GM19397 (cell line): ENCODE results near the gene EEF2KMT.
"Not testable (repeated sequence)": the region's sequence is repeated elsewhere in the genome, so short reads cannot be mapped to it uniquely, and the experiment has no call there.

Experiments
- ATAC-seq: cut with Tn5 transposase; IDR thresholded peaks from one replicate; pipeline ENCODE4 v1.9.1; 2021; ENCODE audit warnings: mild to moderate bottlenecking, moderate library complexity; ENCODE audit not compliant: unreplicated experiment

EEF2KMT gene

GRCh38 chr16:5096437-5097060, 1.0 kb downstream of the EEF2KMT start:
- not testable (repeated sequence) for ATAC-seq

- ATAC-seq, result not testable (repeated sequence)
Measured at GRCh38 chr16:5095145-5095830, 2.3 kb downstream of the EEF2KMT start.

DNA sequence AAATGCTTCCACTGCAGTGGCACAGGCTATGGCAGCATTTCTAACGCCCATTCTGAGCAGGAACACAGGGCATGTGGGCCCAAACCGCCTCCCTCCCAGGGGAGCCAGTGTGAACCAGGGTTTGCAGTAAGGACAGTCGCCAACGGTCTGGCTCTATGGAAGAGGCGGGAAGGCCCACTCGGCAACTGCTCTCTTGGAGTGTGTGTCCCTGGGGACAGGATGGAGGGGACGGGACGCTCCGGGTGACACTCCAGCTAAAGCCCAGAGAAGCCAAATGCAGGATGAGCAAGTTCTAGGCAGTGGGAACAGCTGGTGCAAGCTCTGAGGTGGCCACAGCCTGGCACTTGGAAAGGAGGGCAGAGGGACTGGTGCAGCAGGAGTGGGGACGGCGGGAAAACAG, 3.8 kb downstream of the EEF2KMT start:
- ATAC-seq, result not testable (repeated sequence)

GRCh38 chr16:5093081-5093480, 4.5 kb downstream of the EEF2KMT start:
- ATAC-seq, result not testable (repeated sequence)

GRCh38 chr16:5090592-5090991, 7.0 kb downstream of the EEF2KMT start:
- ATAC-seq, result not testable (repeated sequence)

DNA sequence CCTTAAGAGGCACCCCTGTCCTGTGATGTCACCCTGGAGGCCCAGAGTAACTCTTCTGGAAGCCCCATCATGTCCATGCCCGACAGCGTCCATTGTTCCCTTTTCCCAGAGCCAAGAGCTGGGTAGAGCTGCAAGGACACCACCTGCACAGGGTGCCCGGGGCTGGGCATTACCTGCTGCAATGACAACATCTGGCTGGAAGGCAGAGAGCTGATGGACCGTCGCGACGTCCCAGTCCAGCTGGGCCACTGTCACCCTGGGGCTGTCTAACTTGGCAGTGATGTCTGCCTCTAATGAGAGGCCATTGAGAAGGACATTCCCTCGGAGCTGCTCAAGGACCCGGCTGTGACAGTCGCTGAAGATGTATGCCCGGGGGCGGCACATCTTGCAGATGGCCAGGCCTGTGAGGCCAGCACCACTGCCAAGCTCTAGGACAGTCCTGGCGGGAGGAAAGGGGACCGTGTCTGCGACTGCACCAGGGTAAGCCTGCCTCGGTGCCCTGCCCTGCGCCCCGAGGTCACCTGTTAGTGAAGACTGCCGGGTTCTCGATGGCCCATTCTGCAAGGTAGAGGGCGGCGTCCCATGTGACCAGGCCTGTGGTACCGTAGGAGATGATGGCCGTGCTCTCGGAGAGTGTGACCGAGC, 7.6 kb downstream of the EEF2KMT start:
- not testable (repeated sequence) for ATAC-seq

DNA sequence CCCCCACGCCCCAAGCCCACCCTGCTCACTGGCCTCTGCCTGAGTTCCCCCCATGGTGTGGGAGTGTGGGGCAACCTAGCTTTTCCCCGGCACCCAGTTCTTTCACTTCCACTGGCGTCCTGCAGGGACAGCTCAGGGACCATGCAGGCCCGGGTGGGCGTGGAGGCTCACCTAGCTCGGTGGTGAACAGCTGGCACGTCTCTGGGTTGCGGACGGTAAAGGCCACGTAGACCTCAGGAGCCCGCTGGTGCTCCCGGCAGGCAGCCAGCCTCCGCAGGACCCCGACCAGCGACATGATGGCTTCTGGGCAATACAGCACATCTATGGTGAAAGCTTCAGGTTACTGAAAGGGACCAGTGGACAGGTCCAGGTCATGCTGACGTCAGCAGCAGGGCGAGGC, 8.7 kb downstream of the EEF2KMT start:
- ATAC-seq, result not testable (repeated sequence)

GRCh38 chr16:5088086-5088790, 9.4 kb downstream of the EEF2KMT start:
- ATAC-seq, result not testable (repeated sequence)

DNA sequence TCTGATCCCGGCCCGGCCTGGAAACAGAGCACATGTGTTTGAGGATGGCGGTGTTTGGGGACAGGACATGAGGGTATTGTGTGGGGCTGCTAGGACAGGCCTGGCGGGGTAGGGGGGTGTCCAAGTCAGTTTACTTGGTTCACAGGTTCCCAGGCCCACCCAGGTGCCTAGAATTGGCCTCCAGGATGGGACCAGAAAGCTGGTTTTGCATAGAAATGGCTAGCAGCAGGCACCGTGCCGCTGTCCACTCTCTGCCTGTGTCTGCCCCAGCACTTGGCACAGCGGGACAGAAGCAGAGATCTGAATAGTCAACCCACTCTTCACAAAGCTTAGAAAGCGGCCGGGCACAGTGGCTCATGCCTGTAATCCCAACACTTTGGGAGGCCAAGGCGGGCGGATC, 11.9 kb downstream of the EEF2KMT start:
- ATAC-seq, result not testable (repeated sequence)

GRCh38 chr16:5084802-5085201, 12.8 kb downstream of the EEF2KMT start:
- not testable (repeated sequence) for ATAC-seq

- not testable (repeated sequence) for ATAC-seq
Measured at GRCh38 chr16:5084099-5084731, 13.4 kb downstream of the EEF2KMT start.

GRCh38 chr16:5083646-5084045, 13.9 kb downstream of the EEF2KMT start:
- ATAC-seq, result not testable (repeated sequence)

GRCh38 chr16:5080996-5081395, 16.6 kb downstream of the EEF2KMT start:
- not testable (repeated sequence) for ATAC-seq

GRCh38 chr16:5080461-5080860, 17.1 kb downstream of the EEF2KMT start:
- not testable (repeated sequence) for ATAC-seq

- ATAC-seq, result no peak
Measured at GRCh38 chr16:5078626-5079025, 19.0 kb downstream of the EEF2KMT start.

DNA sequence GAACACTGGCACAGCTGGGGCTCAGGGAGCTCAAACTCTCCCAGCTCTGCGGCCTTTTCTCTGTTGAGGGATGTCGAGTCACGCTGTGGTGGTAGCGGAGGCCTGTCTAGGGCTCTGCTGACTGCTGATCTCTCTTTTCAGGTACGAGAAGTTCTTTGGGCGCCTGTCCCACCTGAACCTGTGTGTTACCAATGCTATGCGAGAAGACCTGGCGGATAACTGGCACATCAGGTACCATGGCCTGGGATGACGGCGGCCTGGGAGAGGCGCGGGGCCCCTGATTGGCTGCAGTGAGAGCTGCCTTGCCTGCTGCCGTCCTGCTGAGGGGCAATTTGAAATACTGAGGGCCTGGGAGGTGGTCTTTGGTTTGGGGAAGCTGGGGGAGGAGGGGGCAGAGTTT, 20.3 kb downstream of the EEF2KMT start:
- ATAC-seq, result no peak

DNA sequence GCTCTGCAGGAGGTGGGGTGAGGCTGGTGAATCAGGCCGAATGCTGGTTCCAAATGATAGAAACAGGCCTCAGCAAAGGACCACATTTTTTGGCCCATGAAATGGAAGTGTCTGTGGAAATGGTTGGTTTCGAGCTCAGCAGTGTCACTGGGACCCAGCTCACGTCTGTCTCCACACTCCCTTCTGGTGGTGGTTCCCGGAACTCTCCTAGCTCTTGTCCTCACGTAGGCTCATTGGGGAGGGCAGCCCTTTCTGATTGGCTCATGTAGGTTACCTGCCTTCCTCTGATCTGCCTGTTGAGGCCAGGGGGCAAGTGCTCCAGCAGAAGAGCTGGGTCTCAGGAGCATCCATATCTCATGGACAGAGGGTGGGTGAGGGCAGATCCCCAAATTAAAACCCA, 22.0 kb downstream of the EEF2KMT start:
- no peak for ATAC-seq

DNA sequence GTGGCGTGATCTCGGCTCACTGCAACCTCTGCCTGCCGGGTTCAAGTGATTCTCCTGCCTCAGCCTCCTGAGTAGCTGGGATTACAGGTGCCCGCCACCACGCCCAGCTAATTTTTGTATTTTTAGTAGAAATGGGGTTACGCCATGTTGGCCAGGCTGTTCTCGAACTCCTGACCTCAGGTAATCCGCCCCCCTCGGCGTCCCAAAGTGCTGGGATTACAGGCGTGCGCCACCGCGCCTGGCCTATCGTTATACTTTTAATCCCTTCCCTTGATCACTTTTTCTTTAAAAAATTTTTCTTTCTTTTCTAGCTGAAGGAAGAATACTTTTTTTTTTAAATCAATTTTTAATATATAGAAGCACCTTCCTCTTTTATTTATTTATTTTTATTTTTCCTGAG, 23.8 kb downstream of the EEF2KMT start:
- ATAC-seq, result not testable (repeated sequence)

DNA sequence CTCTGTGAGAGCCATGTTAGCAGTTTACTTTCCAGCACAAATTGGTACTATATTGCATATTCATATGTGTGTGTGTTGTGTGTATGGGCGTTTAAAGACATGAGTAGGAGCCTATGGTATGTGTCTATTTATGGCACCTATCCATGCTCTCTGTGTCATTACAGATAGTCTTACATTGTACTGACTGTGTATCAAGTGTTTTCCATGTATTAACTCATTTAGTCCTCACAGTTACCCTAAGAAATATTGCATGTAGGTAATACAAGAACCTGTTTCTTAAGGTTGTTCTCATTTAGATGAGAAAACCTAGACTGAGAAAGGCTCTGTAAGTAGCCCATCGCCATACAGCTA, 24.3 kb downstream of the EEF2KMT start:
- no peak for ATAC-seq

- ATAC-seq, result no peak
Measured at GRCh38 chr16:5072334-5073278, 25.0 kb downstream of the EEF2KMT start.
